Measurements from ENCODE around the gene CALML6. TPM values are rescaled to one million over a fixed set of nuclear protein-coding genes. Genes with fewer than 3 reads are reported as not detected.

Gene CALML6
- total and polyA plus RNA-seq, 2 experiments from 2014 or later, result 0.87 TPM; not detected in 1

- Mint-ChIP-seq H3K9me3 (no peaks in the 10 kb centered on the region; the same call in 2 of the 3 replicates), H3K4me1 (peaks cover 4% of the 10 kb centered on the region; the same call in 1 of the 3 replicates), H3K4me3 (no peak overlapping the region), H3K27ac (no peak overlapping the region), H3K27me3 (ENCODE audit: insufficient read depth, low read depth, poor library complexity) (peaks cover 11% of the 10 kb centered on the region), H3K36me3 (ENCODE audit: low read depth) (no peaks in the 10 kb centered on the region)
- H3K9me2 ChIP-seq (ENCODE audit: insufficient read depth), result no peaks in the 10 kb centered on the region
- no peaks in the 10 kb centered on the region for H3K79me2 ChIP-seq (replicated peaks; ENCODE audit: insufficient read depth)
- H3K36me3 ChIP-seq (ENCODE audit: insufficient read depth), result no peaks in the 10 kb centered on the region
- H4K20me1 ChIP-seq (replicated peaks; ENCODE audit: insufficient read depth), result no peaks in the 10 kb centered on the region
- H2AFZ ChIP-seq, result no peak overlapping the region
- H3K27ac ChIP-seq (ENCODE audit: low read depth), result no peak overlapping the region
- H3K4me2 ChIP-seq, result no peak overlapping the region
- DNase-seq (ENCODE audit: low spot score) (no peak), ATAC-seq (no peak)
- H3F3A ChIP-seq (replicated peaks; ENCODE audit: low read depth), result 0 out of 2 replicates have a peak, but pooled peaks cover 4% of the 10 kb centered on the region
- H3K4me3 ChIP-seq, result no peak overlapping the region
- no peaks in the 10 kb centered on the region for H3K4me1 ChIP-seq (ENCODE audit: insufficient read depth)
- H3K27me3 ChIP-seq (ENCODE audit: insufficient read depth), result no peaks in the 10 kb centered on the region
- TF ChIP-seq ETS1 (IDR thresholded peaks at IDR 0.05) (no peak), ZNF331 (CRISPR knock-in tag; IDR thresholded peaks at IDR 0.05; ENCODE audit: low read depth) (no peak), ZNF462 (CRISPR knock-in tag; IDR thresholded peaks at IDR 0.05) (no peak), CREB1 (CRISPR knock-in tag; IDR thresholded peaks at IDR 0.05; ENCODE audit: low read depth) (no peak), EZH2 (IDR thresholded peaks at IDR 0.05; ENCODE audit: low read depth, unreplicated experiment) (no peak), POLR2AphosphoS5 (IDR thresholded peaks at IDR 0.05; ENCODE audit: low read depth) (no peak), EZH2phosphoT487 (IDR thresholded peaks at IDR 0.05; ENCODE audit: unreplicated experiment) (no peak), NANOG (IDR thresholded peaks at IDR 0.05; ENCODE audit: borderline replicate concordance) (no peak), ZNF114 (CRISPR knock-in tag; IDR thresholded peaks at IDR 0.05) (no peak), STAT1 (IDR thresholded peaks at IDR 0.05; ENCODE audit: unreplicated experiment) (no peak)
Observed at GRCh38 chr1:1946540-1946939, 31.5 kb downstream of the CALML6 start.

All from GM23338 (cell line).